T-helper 17 cell (primary cell): Measurements from ENCODE around the gene C1orf216. TPM values are rescaled to one million over a fixed set of nuclear protein-coding genes. Genes with fewer than 3 reads are reported as not detected.
A peak's percentile ranks its signal among the peaks of the same experiment; 100 is the strongest.
"Not testable (repeated sequence)": the region's sequence is repeated elsewhere in the genome, so short reads cannot be mapped to it uniquely, and the experiment has no call there.

ENCODE experiments used
- ATAC-seq: fragments of 150-1000 bp; cut with Tn5 transposase; 2 replicates; pipeline ENCODE4 v1.10.0; 2021; ENCODE audit warnings: mild to moderate bottlenecking, moderate library complexity
- DNase-seq, 3 donors: peaks; one replicate each; pipeline versions ENCODE4 v3.0.0 to v3.0.0-alpha.2; 2020 to 2021
- H3K9me3 ChIP-seq: one replicate; pipeline ENCODE4 v1.7.0; 2013; ENCODE audit warnings: low read length, mild to moderate bottlenecking; ENCODE audit not compliant: control insufficient read depth, poor library complexity, severe bottlenecking
- H3K27ac Mint-ChIP-seq: one replicate; pipeline ENCODE4 v1.8.0; 2022; ENCODE audit warnings: mild to moderate bottlenecking, moderate library complexity, mixed read lengths
- H3K27me3 Mint-ChIP-seq: one replicate; pipeline ENCODE4 v1.8.0; 2022; ENCODE audit warnings: mixed read lengths
- H3K36me3 Mint-ChIP-seq: one replicate; pipeline ENCODE4 v1.8.0; 2022; ENCODE audit warnings: low read depth, mixed read lengths
- H3K4me1 Mint-ChIP-seq: one replicate; pipeline ENCODE4 v1.8.0; 2022; ENCODE audit warnings: mild to moderate bottlenecking, mixed read lengths
- H3K4me3 Mint-ChIP-seq: one replicate; pipeline ENCODE4 v1.8.0; 2022; ENCODE audit warnings: mild to moderate bottlenecking, moderate library complexity, mixed read lengths
- total RNA-seq, 4 donors: library from RNA in 2 of 4; stranded (reverse) in 2 of 4; gene quantifications; one replicate each; pipeline ENCODE4 v1.2.3 and lab custom pipeline; 2022 to 2026

Gene C1orf216
- total RNA-seq, 2 donors from 2014 or later: 5.7 to 9.9 TPM

- Mint-ChIP-seq H3K36me3 (peaks cover 8% of the 10 kb centered on the region), H3K4me1 (peaks cover 31% of the 10 kb centered on the region), H3K4me3 (peak overlapping the region; percentile 96), H3K27ac (peak overlapping the region; percentile 91), H3K27me3 (no peaks in the 10 kb centered on the region)
- DNase-seq (no peak), ATAC-seq (no peak)
- H3K9me3 ChIP-seq: no peaks in the 10 kb centered on the region
Observed at GRCh38 chr1:35717911-35718476, 690 bp downstream of the C1orf216 start.

- H3K9me3 ChIP-seq: no peaks in the 10 kb centered on the region
- peak overlapping the region; percentile 45 for H3K27ac Mint-ChIP-seq
- no peaks in the 10 kb centered on the region for H3K27me3 Mint-ChIP-seq
- peaks cover 31% of the 10 kb centered on the region for H3K4me1 Mint-ChIP-seq
- DNase-seq (peak; percentile 55 to 74 (median 60)), ATAC-seq (peak; percentile 71)
- peaks cover 8% of the 10 kb centered on the region for H3K36me3 Mint-ChIP-seq
- H3K4me3 Mint-ChIP-seq: peak overlapping the region; percentile 55
Observed at GRCh38 chr1:35715568-35716002, 3.1 kb downstream of the C1orf216 start.

GRCh38 chr1:35714921-35715567 is 3.6 kb downstream of the C1orf216 start:
- H3K4me3 Mint-ChIP-seq: peak overlapping the region; percentile 55
- H3K36me3 Mint-ChIP-seq: peaks cover 8% of the 10 kb centered on the region
- no peaks in the 10 kb centered on the region for H3K9me3 ChIP-seq
- H3K27me3 Mint-ChIP-seq: no peaks in the 10 kb centered on the region
- DNase-seq: no peak
- H3K4me1 Mint-ChIP-seq: peaks cover 31% of the 10 kb centered on the region
- H3K27ac Mint-ChIP-seq: no peak overlapping the region
- no peak for ATAC-seq

- not testable (repeated sequence) for H3K36me3 Mint-ChIP-seq, ATAC-seq, H3K27ac Mint-ChIP-seq, H3K9me3 ChIP-seq, DNase-seq, H3K4me3 Mint-ChIP-seq
- peaks cover 24% of the 10 kb centered on the region for H3K4me1 Mint-ChIP-seq
- peaks cover 28% of the 10 kb centered on the region for H3K27me3 Mint-ChIP-seq
Observed at GRCh38 chr1:35711098-35711497, 7.6 kb downstream of the C1orf216 start.

- no peaks in the 10 kb centered on the region for H3K9me3 ChIP-seq
- DNase-seq (no peak), ATAC-seq (no peak)
- Mint-ChIP-seq H3K36me3 (peaks cover 3% of the 10 kb centered on the region), H3K27me3 (peaks cover 46% of the 10 kb centered on the region), H3K4me1 (peaks cover 18% of the 10 kb centered on the region), H3K4me3 (peak overlapping the region; percentile 65), H3K27ac (no peak overlapping the region)
Observed at GRCh38 chr1:35708952-35709351, 9.7 kb downstream of the C1orf216 start.

GRCh38 chr1:35708441-35708921 is 10.2 kb downstream of the C1orf216 start:
- peaks cover 47% of the 10 kb centered on the region for H3K27me3 Mint-ChIP-seq
- H3K27ac Mint-ChIP-seq: no peak overlapping the region

GRCh38 chr1:35707601-35708440 is 10.9 kb downstream of the C1orf216 start:
- Mint-ChIP-seq H3K27me3 (peaks cover 47% of the 10 kb centered on the region), H3K36me3 (peaks cover 3% of the 10 kb centered on the region), H3K27ac (no peak overlapping the region), H3K4me3 (peak overlapping the region; percentile 91), H3K4me1 (peaks cover 18% of the 10 kb centered on the region)
- ATAC-seq: peak; percentile 57
- no peaks in the 10 kb centered on the region for H3K9me3 ChIP-seq
- peak in 1 of 3 donors; percentile 26 for DNase-seq

More at GRCh38 chr1:35708441-35708921, 10.2 kb downstream of the C1orf216 start:
- peak; percentile 13 for ATAC-seq
- no peak for DNase-seq
- no peaks in the 10 kb centered on the region for H3K9me3 ChIP-seq
- Mint-ChIP-seq H3K4me3 (peak overlapping the region; percentile 65), H3K4me1 (peaks cover 18% of the 10 kb centered on the region), H3K36me3 (peaks cover 3% of the 10 kb centered on the region)

- Mint-ChIP-seq H3K27ac (no peak overlapping the region), H3K27me3 (peaks cover 48% of the 10 kb centered on the region), H3K36me3 (peaks cover 3% of the 10 kb centered on the region), H3K4me1 (peaks cover 18% of the 10 kb centered on the region), H3K4me3 (peak overlapping the region; percentile 91)
- ATAC-seq: peak; percentile 63
- no peaks in the 10 kb centered on the region for H3K9me3 ChIP-seq
- peak in 1 of 3 donors; percentile 15 for DNase-seq
Observed at GRCh38 chr1:35706846-35707600, 11.7 kb downstream of the C1orf216 start.

- no peak overlapping the region for H3K4me3 Mint-ChIP-seq
- peaks cover 72% of the 10 kb centered on the region for H3K27me3 Mint-ChIP-seq
- no peak overlapping the region for H3K27ac Mint-ChIP-seq
Observed at GRCh38 chr1:35702508-35702907, 16.2 kb downstream of the C1orf216 start.

GRCh38 chr1:35699152-35699551 is 19.5 kb downstream of the C1orf216 start:
- H3K36me3 Mint-ChIP-seq, ATAC-seq, H3K4me3 Mint-ChIP-seq, H3K27ac Mint-ChIP-seq, H3K9me3 ChIP-seq, DNase-seq, H3K4me1 Mint-ChIP-seq: not testable (repeated sequence)
- H3K27me3 Mint-ChIP-seq: peaks cover 58% of the 10 kb centered on the region

More at GRCh38 chr1:35702508-35702907, 16.2 kb downstream of the C1orf216 start:
- H3K36me3 Mint-ChIP-seq: peaks cover 5% of the 10 kb centered on the region
- DNase-seq: no peak
- ATAC-seq: no peak
- H3K9me3 ChIP-seq: no peaks in the 10 kb centered on the region
- peaks cover 14% of the 10 kb centered on the region for H3K4me1 Mint-ChIP-seq

GRCh38 chr1:35692317-35692716 is 26.4 kb downstream of the C1orf216 start:
- H3K4me3 Mint-ChIP-seq: no peak overlapping the region
- DNase-seq (no peak), ATAC-seq (no peak)
- peaks cover 7% of the 10 kb centered on the region for H3K4me1 Mint-ChIP-seq
- peaks cover 9% of the 10 kb centered on the region for H3K36me3 Mint-ChIP-seq
- no peak overlapping the region for H3K27ac Mint-ChIP-seq
- H3K27me3 Mint-ChIP-seq: peaks cover 29% of the 10 kb centered on the region
- H3K9me3 ChIP-seq: no peaks in the 10 kb centered on the region

- no peak overlapping the region for H3K4me3 Mint-ChIP-seq
- peaks cover 7% of the 10 kb centered on the region for H3K4me1 Mint-ChIP-seq
- peaks cover 9% of the 10 kb centered on the region for H3K36me3 Mint-ChIP-seq
- no peak overlapping the region for H3K27ac Mint-ChIP-seq
- DNase-seq (no peak), ATAC-seq (no peak)
- no peaks in the 10 kb centered on the region for H3K9me3 ChIP-seq
- peaks cover 30% of the 10 kb centered on the region for H3K27me3 Mint-ChIP-seq
Observed at GRCh38 chr1:35691571-35692220, 27.0 kb downstream of the C1orf216 start.
